K562 treated with DMSO at 1 percent for 4 hours (cell line): Measurements from ENCODE around the gene OR4M1. TPM values are rescaled to one million over a fixed set of nuclear protein-coding genes. Genes with fewer than 3 reads are reported as not detected.

Experiments
- total RNA-seq: library from RNA; unstranded; fragments of 300-600 nt; gene quantifications from 2 replicates; pipeline ENCODE4 v1.2.3, GENCODE V29; 2022; ENCODE audit not compliant: insufficient read depth

The OR4M1 gene
- total RNA-seq = not detected in 2 replicates

GRCh38 chr14:19773204-19773603 is at the start of gene OR4M1:
OR4M1 (plus strand) TSS chr14:19773504; CDS start chr14:19780323, 6,819 bp downstream.

GRCh38 chr14:19743256-19743655 is 30.0 kb upstream of the OR4M1 start, which contains the start of gene OR4Q3:
OR4Q3 (plus strand) TSS chr14:19743571.

GRCh38 chr14:19803470-19803869 is 30.2 kb downstream of the OR4M1 start, which contains the start of gene OR4N2:
OR4N2 (plus strand) TSS chr14:19803770; CDS start chr14:19827449, 23,679 bp downstream.

Other genes with a start within 250 kb of the OR4M1 start
- gene OR11H2, start 59.6 kb upstream of the OR4M1 start, total RNA-seq = not detected in 2 replicates
- not detected in 2 replicates for gene OR4Q3, start 29.9 kb upstream of the OR4M1 start, total RNA-seq
- not detected in 2 replicates for gene OR4N2, start 30.3 kb downstream of the OR4M1 start, total RNA-seq
- gene OR4K2, start 101.6 kb downstream of the OR4M1 start, total RNA-seq = not detected in 2 replicates
- not detected in 2 replicates for gene OR4K5, start 147.1 kb downstream of the OR4M1 start, total RNA-seq
- gene OR4K1, start 157.4 kb downstream of the OR4M1 start, total RNA-seq = not detected in 2 replicates
- not detected in 2 replicates for gene OR4K15, start 202.1 kb downstream of the OR4M1 start, total RNA-seq
- not detected in 2 replicates for gene OR4Q2, start 228.7 kb downstream of the OR4M1 start, total RNA-seq
- gene OR4K14, start 245.8 kb downstream of the OR4M1 start, total RNA-seq = not detected in 2 replicates